HepG2 (cell line): Measurements from ENCODE around the gene ASB16. TPM values are rescaled to one million over a fixed set of nuclear protein-coding genes. Genes with fewer than 3 reads are reported as not detected.

Experiments used
- AHDC1 ChIP-seq: sonication (generic); formaldehyde crosslinking; IDR thresholded peaks from 2 replicates; pipeline ENCODE4 v1.5.1; 2020; ENCODE audit warnings: mild to moderate bottlenecking, missing genetic modification reagents, borderline replicate concordance
- ATF2 ChIP-seq: sonication (generic); formaldehyde crosslinking; IDR thresholded peaks from 2 replicates; pipeline ENCODE4 v1.4.0; 2020; ENCODE audit warnings: missing genetic modification reagents
- GATAD2A ChIP-seq: IDR thresholded peaks from 2 replicates; pipeline ENCODE4 v1.6.1; 2016
- HMG20A ChIP-seq: IDR thresholded peaks from 2 replicates; pipeline ENCODE4 v1.6.1; 2016; ENCODE audit warnings: borderline replicate concordance
- HNF1A ChIP-seq, 2 experiments: sonication (generic) in 1 of 2; formaldehyde crosslinking in 1 of 2; IDR thresholded peaks; 2 replicates each; pipeline versions ENCODE4 v1.4.0 to v1.6.1; 2016 to 2020; ENCODE audit warnings: borderline replicate concordance in 1 of 2, low read depth in 1 of 2, mild to moderate bottlenecking in 1 of 2, missing genetic modification reagents in 1 of 2
- MAZ ChIP-seq, 2 experiments: sonication (generic) in 1 of 2; formaldehyde crosslinking in 1 of 2; IDR thresholded peaks; 2 replicates each; pipeline versions ENCODE4 v1.5.0 to v1.6.1; 2012 to 2020; ENCODE audit warnings: low read depth in 2 of 2, mild to moderate bottlenecking in 2 of 2, borderline replicate concordance in 1 of 2, improper control_type of control experiment in 1 of 2, low read length in 1 of 2, missing genetic modification reagents in 1 of 2, moderate library complexity in 1 of 2
- MED8 ChIP-seq: sonication (generic); formaldehyde crosslinking; IDR thresholded peaks from 2 replicates; pipeline ENCODE4 v1.8.1; 2023; ENCODE audit warnings: mild to moderate bottlenecking, missing genetic modification reagents; ENCODE audit not compliant: insufficient replicate concordance
- TAF1 ChIP-seq: sonication (generic); formaldehyde crosslinking; IDR thresholded peaks from 2 replicates; pipeline ENCODE4 v1.4.0; 2020; ENCODE audit warnings: missing genetic modification reagents
- THAP7 ChIP-seq: sonication (generic); formaldehyde crosslinking; IDR thresholded peaks from 2 replicates; pipeline ENCODE4 v1.8.1; 2023; ENCODE audit warnings: mild to moderate bottlenecking, missing genetic modification reagents
- XBP1 ChIP-seq: sonication (generic); formaldehyde crosslinking; IDR thresholded peaks from 2 replicates; pipeline ENCODE4 v1.5.0; 2020; ENCODE audit warnings: missing genetic modification reagents
- ZMYM2 ChIP-seq: sonication (generic); formaldehyde crosslinking; IDR thresholded peaks from 2 replicates; pipeline ENCODE4 v1.8.0; 2022; ENCODE audit warnings: mild to moderate bottlenecking, missing genetic modification reagents
- ZNF30 ChIP-seq: sonication (generic); formaldehyde crosslinking; IDR thresholded peaks from 2 replicates; pipeline ENCODE4 v1.5.0; 2020; ENCODE audit warnings: mild to moderate bottlenecking, missing genetic modification reagents
- ZNF33A ChIP-seq: sonication (generic); formaldehyde crosslinking; IDR thresholded peaks from 2 replicates; pipeline ENCODE4 v1.5.1; 2020; ENCODE audit warnings: missing genetic modification reagents, mild to moderate bottlenecking, moderate library complexity, borderline replicate concordance
- polyA plus RNA-seq, 8 experiments: library from polyadenylated mRNA; depleted of rRNA in 3 of 8; stranded (reverse) in 7 of 8; unstranded in 1 of 8; fragments of >200 nt; fragmentation: Illumina TruSeq in 4 of 8; extraction: Trizol in 4 of 8; gene quantifications; 2 replicates each; pipeline versions ENCODE4 v1.2.1 to v1.2.3, GENCODE V29; 2011 to 2016; ENCODE audit warnings: low read depth in 4 of 8, missing spikeins in 1 of 8, mixed read lengths in 1 of 8; ENCODE audit not compliant: insufficient read depth in 1 of 8
- total RNA-seq, 5 experiments: library from RNA; depleted of rRNA; stranded (reverse); fragments of >200 nt; fragmentation: Illumina TruSeq; extraction: Trizol; gene quantifications; 2 replicates each; pipeline ENCODE4 v1.2.3, GENCODE V29; 2016; ENCODE audit warnings: low read depth in 1 of 5

The ASB16 gene
- total and polyA plus RNA-seq, 2 of the 13 experiments (the other 11 are each of a cell fraction or from before 2014, with no cell fraction given): 0.07 TPM; not detected in 1

GRCh38 chr17:44133918-44134476, 36.5 kb upstream of the ASB16 start (continued):
- no peak for TF ChIP-seq HNF1A (IDR thresholded peaks at IDR 0.05; ENCODE audit: low read depth)
- TF ChIP-seq HNF1A (CRISPR knock-in tag; IDR thresholded peaks at IDR 0.05; ENCODE audit: borderline replicate concordance): 0 out of 2 replicates have a peak, but pooled peaks have one; percentile 24
- TF ChIP-seq ZNF33A (CRISPR knock-in tag): no peak
- peak; percentile 91 for TF ChIP-seq ZMYM2
- TF ChIP-seq TAF1: no peak
- TF ChIP-seq XBP1 (CRISPR knock-in tag): no peak
- TF ChIP-seq ZNF30 (CRISPR knock-in tag): no peak
- TF ChIP-seq HMG20A (CRISPR knock-in tag): peak; percentile 67; the same call in 1 of the 2 replicates
- no peak for TF ChIP-seq MED8 (CRISPR knock-in tag)
- TF ChIP-seq THAP7: 0 out of 2 replicates have a peak, but pooled peaks have one; percentile 35
- peak; percentile 88 for TF ChIP-seq GATAD2A (CRISPR knock-in tag)
- no peak for TF ChIP-seq MAZ (IDR thresholded peaks at IDR 0.05; ENCODE audit: borderline replicate concordance, low read depth, low read length)
- TF ChIP-seq MAZ (CRISPR knock-in tag; IDR thresholded peaks at IDR 0.05; ENCODE audit: low read depth): no peak
- peak; percentile 66; the same call in 1 of the 2 replicates for TF ChIP-seq AHDC1 (CRISPR knock-in tag)
- TF ChIP-seq ATF2 (CRISPR knock-in tag): no peak
